HG02884 (cell line): ENCODE results near the gene MUCL3.
"Not testable (repeated sequence)": the region's sequence is repeated elsewhere in the genome, so short reads cannot be mapped to it uniquely, and the experiment has no call there.

Experiments
- ATAC-seq: cut with Tn5 transposase; IDR thresholded peaks from one replicate; pipeline ENCODE4 v1.9.1; 2021; ENCODE audit warnings: mild to moderate bottlenecking, moderate library complexity; ENCODE audit not compliant: unreplicated experiment

The MUCL3 gene

DNA sequence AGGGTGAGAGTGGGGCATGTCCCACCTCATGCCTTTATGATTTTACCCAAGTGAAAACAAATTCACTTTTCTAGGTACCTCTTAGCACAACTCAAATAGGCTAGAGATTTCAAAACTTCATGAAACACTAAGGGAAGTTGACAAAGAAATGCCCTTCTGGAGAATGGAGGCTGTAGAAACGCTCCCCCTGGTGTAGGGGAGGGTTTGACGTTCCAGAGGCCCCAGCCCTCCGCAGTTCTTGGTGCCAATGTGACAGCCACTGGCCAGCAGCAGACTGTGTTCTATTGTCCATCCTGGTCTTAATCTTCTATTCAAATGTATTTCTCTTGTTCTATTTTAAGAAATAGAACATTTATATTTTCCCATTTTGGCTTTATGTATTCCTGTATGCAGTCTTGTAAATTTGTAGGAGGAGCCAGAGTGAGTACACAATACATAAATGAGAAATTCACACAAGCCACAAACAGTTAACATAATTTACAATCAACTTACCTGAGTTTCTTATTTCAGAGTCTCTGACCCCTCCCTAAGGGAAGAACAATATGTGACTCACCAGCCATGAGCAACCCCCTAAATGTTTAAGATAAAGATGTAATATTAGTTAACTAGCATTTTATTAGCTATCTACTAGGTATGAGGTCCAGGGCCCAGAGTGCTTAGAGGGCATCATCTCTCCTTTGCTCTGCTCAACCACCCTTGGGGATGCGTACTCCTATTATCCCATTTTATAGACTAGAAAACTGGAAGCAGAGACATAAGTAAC is 33.9 kb downstream of the MUCL3 start:
- ATAC-seq, result no peak

DNA sequence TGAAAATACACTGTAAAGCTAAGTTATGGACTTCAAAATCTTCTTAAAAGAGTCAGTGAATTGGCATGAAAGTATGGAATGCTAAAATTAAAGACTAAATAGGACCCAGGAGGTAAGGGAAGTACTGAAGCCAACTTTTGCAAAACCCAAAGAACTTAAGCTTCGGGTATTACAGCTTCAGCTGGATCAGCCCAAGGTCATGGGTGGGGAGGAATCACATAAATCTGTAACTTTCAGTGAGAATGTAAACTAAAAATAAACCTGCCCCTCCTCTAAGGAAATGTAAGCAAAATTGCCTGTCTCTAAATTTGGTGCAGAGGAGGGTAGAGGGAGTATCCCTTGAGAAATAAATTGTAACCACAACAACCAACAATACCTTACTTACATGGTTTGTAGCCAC is 38.4 kb downstream of the MUCL3 start:
- ATAC-seq, result no peak

DNA sequence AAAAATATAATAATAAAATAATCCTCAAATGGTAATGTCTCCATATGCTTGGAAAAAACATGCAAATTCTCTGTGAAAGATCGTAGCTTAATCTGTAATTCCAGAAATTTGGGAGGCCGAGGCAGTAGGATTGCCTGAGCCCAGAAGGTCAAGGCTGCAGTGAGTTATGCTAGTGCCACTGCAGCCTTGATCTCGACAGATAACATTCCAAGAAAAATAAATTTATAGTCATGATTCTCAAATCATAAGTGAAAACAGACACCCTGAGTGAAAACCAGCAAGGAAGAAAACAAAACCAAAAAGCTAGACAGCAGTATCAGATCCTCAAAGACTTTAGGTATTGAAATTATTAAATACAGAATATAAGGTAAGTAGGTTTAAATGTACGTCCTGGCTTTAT is 38.9 kb downstream of the MUCL3 start:
- ATAC-seq, result no peak

DNA sequence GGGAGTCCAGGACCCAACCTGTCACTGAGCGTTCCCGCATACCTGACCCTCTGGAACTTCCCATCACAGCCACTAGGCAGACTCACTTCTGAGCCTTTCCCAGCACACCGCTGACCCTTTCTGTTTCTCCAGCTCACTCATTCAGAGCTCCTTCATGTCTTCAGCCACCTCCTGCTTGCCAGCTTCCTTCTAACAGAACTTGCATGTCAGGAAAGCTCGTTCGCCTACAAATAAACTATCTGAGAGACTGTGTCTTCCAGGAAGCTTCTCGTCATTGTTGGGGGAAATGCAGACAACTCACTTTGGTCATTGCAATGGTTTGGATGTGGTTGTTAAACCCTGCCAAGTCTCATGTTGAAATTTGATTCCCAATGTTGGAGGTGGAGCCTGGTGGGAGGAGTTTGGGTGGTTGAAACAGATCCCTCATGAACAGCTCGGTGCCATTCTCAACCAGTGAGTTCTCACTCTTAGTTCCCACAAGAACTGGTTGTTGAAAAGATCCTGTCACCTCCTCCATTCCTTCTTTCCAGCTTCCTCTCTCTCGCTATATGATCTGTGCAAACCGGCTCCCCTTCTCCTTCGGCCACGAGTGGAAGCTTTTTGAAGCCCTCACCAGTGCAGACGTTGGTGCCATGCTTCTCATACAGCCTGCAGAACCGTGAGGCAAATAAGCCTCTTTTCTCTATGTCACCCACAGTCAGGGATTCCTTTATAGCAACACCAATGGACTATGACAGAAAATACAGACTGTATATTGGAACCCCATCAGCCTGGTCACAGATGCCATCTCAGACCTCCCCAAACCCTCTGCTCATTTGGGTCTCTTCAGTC is 41.4 kb downstream of the MUCL3 start:
- no peak for ATAC-seq

DNA sequence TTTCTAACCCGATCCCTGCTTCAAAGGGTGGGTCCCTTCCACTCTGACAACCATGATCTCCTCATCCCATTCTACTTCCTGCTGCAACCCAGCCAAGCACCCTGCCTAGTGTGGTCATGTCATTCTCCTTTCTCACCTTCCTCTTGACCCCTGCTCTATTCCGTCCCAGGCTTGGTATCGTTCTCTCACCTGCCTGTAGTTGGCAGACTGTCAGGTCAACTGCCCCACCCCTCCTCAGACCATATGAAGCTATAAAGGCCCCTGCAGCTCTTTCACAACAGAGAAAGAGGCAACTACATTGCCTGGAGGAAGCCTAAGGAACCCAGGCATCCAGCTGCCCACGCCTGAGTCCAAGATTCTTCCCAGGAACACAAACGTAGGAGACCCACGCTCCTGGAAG is 42.7 kb downstream of the MUCL3 start, which contains the start of gene MUC21:
TSS of gene MUC21 (plus strand) at position 280 of the 400 bp plus-strand sequence. CDS start 241 bp downstream, outside the sequence.
- no peak for ATAC-seq

DNA sequence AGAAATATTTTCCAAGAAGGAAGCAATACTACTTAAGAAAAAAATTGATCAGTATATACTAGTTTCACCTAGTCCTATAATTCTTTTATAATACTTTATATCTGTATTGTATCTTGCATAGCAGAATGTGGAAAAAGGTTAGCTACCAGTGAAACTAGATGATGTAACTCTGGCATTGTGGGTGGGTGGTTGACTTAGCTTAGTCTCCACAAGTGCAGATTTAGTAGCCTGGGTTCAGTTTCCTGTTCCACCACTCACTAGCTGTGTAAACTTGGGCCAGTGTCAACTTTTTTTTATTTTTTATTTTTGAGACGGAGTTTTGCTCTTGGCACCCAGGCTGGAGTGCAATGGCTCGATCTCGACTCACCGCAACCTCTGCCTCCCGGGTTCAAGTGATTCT is 44.7 kb downstream of the MUCL3 start:
- ATAC-seq, result no peak

DNA sequence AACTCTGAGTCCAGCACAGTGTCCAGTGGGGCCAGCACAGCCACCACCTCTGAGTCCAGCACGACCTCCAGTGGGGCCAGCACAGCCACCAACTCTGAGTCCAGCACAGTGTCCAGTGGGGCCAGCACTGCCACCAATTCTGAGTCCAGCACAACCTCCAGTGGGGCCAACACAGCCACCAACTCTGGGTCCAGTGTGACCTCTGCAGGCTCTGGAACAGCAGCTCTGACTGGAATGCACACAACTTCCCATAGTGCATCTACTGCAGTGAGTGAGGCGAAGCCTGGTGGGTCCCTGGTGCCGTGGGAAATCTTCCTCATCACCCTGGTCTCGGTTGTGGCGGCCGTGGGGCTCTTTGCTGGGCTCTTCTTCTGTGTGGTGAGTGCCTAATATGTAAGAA is 46.5 kb downstream of the MUCL3 start:
- no peak for ATAC-seq

DNA sequence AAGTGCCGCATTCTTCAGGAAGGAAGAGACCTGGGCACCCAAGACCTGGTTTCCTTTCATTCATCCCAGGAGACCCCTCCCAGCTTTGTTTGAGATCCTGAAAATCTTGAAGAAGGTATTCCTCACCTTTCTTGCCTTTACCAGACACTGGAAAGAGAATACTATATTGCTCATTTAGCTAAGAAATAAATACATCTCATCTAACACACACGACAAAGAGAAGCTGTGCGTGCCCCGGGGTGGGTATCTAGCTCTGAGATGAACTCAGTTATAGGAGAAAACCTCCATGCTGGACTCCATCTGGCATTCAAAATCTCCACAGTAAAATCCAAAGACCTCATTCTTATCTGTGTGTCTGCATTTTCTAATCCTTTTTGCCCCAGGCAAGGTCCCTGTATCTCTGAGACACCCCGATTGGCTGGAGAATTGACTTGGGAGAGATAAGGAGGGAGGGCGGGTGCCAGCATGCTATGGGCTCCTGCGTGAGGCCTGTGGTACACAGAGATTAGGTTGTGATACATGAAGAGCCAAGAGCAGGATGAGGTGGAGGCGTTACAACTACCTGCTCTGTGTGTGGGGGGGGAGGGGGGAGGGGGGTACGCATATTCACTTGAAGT is 47.5 kb downstream of the MUCL3 start:
- ATAC-seq, result no peak

DNA sequence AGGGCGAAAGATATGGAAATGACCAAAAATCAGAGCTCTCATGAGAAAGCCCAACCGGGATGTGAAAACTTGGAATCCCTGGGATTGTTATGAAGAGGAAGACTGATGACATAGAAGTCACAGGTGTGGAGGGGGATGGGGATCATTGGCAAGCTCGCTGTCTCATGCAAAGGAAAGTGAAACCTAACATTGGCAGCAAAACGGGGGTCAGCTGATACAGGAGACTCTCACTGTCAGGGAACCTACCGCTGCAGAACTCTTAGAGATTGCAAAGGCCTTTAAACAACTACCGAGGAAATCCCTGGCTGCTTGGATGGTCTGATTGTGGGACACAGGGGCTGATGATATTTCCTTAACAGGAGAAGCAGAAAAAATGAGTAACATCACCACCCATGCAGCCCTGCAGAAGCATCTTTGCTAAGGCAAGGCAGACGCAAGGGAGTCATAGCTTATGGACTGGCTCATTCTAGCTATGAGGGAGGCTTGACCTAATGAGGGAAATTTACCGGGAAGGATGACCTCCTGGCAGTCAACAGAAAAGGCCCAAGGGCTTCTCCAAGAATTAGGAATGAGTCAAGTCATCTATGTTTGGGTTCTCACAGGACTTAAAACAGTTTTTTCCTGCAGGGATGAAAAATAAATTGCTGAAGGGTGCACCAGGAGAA is 49.8 kb downstream of the MUCL3 start:
- ATAC-seq, result no peak

DNA sequence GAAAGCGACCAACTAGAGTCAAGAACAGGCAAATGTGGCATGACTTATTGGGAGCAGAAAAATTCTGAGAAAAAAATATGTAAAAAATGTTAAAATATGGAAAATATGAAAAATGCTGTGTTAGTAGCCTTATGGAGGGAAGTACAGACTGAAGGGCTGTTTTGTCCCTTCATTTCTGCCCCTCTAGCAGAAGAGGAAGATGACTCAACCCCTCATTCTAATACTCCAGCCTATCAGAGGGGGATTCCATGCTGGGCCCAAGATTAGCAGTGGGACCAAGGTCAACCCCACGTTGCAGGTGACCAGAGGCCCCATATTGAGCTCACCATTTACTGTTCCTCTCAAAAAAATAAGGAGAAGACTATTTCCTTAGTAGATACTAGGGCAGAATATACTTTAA is 51.1 kb downstream of the MUCL3 start:
- no peak for ATAC-seq

DNA sequence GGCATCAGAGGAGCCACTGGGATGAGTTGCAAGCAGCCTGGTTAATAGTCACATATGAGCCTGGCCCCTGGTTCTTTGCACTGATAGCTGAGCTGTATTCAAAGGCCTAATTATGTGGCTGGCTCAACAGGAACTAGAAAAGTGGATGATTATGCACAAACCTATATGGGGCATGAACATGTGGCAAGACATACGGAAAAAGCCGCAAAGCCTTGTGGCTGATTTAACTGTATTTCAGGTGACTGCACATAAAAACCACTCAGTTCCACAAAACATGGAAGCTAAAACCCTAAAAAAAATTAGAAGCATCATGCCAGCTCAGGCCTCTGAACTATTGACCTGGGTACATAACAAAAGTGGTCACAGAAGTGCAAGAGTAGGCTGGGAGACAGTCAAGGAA is 56.5 kb downstream of the MUCL3 start:
- no peak for ATAC-seq

DNA sequence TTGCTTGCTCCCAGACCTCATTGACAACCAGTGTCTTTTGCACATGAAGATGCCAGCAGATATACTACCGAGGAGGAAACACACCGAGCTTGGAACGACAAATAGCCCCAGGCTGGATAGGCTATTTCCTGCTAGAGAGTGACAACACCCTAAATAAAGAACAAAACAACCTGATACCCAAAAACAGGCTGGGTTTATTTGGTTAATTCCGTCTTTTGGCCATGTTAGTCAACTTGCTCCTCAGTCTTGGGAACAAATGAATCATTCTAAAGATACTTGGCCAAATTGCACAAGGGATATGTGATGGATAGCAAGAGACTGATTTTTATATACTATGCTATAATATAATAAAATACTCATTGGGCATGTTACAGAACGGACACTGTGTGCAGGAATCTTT is 58.0 kb downstream of the MUCL3 start:
- no peak for ATAC-seq

DNA sequence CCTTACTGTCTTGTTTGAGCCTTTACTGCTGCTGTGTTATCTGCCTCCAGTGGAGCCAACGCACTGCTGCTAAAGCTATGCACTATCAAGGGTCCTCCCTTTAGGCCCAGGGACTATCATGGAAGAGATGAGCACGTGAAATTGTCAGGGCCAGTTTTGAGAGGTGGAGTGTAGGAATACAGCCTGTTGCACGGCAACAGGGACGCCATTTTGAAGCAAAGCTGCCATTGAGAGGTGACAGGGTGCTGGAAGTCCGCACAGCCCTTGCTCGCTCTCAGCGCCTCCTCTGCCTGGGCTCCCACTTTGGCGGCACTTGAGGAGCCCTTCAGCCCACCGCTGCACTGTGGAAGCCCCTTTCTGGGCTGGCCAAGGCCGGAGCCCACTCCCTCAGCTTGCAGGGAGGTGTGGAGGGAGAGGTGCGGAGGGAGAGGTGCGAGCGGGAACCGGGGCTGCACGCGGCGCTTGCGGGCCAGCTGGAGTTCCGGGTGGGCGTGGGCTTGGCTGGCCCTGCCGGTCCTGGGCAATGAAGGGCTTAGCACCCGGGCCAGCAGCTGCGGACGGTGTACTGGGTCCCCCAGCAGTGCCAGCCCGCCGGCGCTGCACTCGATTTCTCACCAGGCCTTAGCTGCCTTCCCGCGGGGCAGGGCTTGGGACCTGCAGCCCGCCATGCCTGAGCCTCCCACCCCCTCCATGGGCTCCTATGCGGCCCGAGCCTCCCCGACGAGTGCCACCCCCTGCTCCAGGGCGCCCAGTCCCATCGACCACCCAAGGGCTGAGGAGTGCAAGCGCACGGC is 59.5 kb downstream of the MUCL3 start:
- not testable (repeated sequence) for ATAC-seq

DNA sequence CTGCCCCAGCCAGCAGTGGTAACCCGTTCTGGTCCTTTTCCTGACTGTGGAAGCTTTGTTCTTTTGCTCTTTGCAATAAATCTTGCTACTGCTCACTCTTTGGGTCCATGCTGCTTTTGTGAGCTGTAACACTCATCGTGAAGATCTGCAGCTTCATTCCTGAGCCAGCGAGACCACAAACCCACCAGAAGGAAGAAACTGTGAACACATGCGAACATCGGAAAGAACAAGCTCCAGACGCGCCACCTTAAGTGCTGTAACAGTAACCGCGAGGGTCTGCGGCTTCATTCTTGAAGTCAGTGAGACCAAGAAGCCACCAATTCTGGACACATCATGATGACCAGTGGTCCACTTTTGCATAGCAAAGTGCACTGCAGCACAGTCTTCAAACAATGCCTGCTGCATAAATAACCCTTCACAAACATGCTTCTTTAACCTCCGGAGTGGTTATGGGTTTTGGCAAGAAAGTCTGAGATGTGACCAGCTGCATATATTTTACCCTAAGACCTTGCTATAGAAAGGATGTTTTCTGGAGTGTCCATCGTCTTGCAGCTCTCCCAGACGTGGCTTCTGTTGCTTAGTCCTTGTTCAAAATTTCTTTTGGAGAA is 60.6 kb downstream of the MUCL3 start:
- no peak for ATAC-seq

DNA sequence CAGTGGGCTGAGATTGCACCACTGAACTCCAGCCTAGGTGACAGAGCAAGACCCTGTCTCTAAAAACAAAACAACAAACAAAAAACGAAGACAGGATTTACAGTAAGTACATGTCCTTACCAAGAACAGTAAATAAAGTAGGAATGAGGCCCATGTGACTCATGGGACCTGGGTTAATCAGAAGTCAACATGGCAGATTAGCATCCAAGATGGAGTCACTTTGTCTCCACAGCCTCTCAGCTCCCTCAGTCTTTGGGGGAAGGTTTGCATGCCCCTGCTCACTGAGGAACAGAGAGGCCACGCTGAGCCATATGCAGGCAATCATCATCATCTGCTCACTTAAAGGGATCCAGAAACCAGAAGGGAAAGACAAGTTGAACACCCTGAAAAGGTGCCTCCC is 61.7 kb downstream of the MUCL3 start:
- no peak for ATAC-seq
